ENCODE data around the gene STAB1.

The STAB1 gene

DNA sequence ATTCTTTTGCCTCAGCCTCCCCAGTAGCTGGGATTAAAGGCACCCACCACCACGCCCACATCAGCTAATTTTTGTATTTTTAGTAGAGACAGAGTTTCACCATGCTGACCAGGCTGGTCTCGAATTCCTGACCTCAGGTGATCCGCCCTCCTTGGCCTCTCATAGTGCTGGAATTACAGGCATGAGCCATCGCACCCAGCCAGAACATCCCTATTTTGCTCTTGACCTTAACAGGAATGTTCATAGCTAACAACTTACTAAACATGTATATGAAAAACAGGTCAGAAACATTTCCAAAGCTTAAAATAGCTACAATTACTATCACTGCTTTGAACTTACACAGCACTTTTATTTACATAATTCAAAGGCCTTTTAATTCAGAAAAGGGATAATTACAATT lies 74.9 kb downstream of the STAB1 start:
- peak; percentile 41; the same call in 1 of the 3 replicates for ATAC-seq
- TF ChIP-seq ESRRG (CRISPR knock-in tag; IDR thresholded peaks at IDR 0.05) (no peak), OSR1 (CRISPR knock-in tag; IDR thresholded peaks at IDR 0.05) (no peak), ZFP3 (CRISPR knock-in tag; IDR thresholded peaks at IDR 0.05) (no peak), ISL1 (CRISPR knock-in tag; IDR thresholded peaks at IDR 0.05) (no peak), ZNF8 (CRISPR knock-in tag; IDR thresholded peaks at IDR 0.05) (no peak), ARNTL (CRISPR knock-in tag; IDR thresholded peaks at IDR 0.05; ENCODE audit: borderline replicate concordance, low read depth) (no peak), ZFP30 (CRISPR knock-in tag; IDR thresholded peaks at IDR 0.05) (no peak), RARB (CRISPR knock-in tag; IDR thresholded peaks at IDR 0.05) (no peak)
- TF ChIP-seq, protein P1, sequence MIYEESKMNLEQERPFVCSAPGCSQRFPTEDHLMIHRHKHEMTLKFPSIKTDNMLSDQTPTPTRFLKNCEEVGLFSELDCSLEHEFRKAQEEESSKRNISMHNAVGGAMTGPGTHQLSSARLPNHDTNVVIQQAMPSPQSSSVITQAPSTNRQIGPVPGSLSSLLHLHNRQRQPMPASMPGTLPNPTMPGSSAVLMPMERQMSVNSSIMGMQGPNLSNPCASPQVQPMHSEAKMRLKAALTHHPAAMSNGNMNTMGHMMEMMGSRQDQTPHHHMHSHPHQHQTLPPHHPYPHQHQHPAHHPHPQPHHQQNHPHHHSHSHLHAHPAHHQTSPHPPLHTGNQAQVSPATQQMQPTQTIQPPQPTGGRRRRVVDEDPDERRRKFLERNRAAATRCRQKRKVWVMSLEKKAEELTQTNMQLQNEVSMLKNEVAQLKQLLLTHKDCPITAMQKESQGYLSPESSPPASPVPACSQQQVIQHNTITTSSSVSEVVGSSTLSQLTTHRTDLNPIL (CRISPR knock-in tag; IDR thresholded peaks at IDR 0.05; ENCODE audit: low read depth), result no peak

DNA sequence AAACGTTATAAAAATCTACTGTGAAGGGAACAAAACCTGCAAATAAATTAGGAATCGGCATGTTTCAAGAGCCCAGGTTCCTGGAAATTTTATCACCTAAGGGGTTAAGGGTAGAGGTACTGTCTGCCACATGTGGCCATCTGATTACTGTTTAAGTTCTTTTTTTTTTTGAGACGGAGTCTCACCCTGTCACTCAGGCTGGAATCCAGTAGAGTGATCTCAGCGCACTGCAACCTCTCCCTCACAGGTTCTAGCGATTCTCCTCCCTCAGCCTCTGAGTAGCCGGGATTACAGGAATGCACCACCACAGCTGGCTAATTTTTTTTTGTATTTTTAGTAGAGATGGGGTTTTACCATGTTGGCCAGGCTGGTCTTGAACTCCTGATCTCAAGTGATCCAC lies 77.1 kb downstream of the STAB1 start:
- no peak for ATAC-seq
- TF ChIP-seq ISL1 (CRISPR knock-in tag; IDR thresholded peaks at IDR 0.05) (no peak), ZNF8 (CRISPR knock-in tag; IDR thresholded peaks at IDR 0.05) (no peak), OSR1 (CRISPR knock-in tag; IDR thresholded peaks at IDR 0.05) (no peak), TOX (CRISPR knock-in tag; IDR thresholded peaks at IDR 0.05; ENCODE audit: borderline replicate concordance) (no peak), ARNTL (CRISPR knock-in tag; IDR thresholded peaks at IDR 0.05; ENCODE audit: borderline replicate concordance, low read depth) (no peak), ZFP30 (CRISPR knock-in tag; IDR thresholded peaks at IDR 0.05) (no peak), TCF4 (CRISPR knock-in tag; IDR thresholded peaks at IDR 0.05; ENCODE audit: borderline replicate concordance) (no peak), RARB (CRISPR knock-in tag; IDR thresholded peaks at IDR 0.05) (no peak), ZFP3 (CRISPR knock-in tag; IDR thresholded peaks at IDR 0.05) (no peak), BACH2 (CRISPR knock-in tag; IDR thresholded peaks at IDR 0.05; ENCODE audit: borderline replicate concordance) (no peak), SNAI2 (CRISPR knock-in tag; IDR thresholded peaks at IDR 0.05) (no peak), PPARA (CRISPR knock-in tag; IDR thresholded peaks at IDR 0.05; ENCODE audit: borderline replicate concordance) (no peak)
- TF ChIP-seq, protein P2, sequence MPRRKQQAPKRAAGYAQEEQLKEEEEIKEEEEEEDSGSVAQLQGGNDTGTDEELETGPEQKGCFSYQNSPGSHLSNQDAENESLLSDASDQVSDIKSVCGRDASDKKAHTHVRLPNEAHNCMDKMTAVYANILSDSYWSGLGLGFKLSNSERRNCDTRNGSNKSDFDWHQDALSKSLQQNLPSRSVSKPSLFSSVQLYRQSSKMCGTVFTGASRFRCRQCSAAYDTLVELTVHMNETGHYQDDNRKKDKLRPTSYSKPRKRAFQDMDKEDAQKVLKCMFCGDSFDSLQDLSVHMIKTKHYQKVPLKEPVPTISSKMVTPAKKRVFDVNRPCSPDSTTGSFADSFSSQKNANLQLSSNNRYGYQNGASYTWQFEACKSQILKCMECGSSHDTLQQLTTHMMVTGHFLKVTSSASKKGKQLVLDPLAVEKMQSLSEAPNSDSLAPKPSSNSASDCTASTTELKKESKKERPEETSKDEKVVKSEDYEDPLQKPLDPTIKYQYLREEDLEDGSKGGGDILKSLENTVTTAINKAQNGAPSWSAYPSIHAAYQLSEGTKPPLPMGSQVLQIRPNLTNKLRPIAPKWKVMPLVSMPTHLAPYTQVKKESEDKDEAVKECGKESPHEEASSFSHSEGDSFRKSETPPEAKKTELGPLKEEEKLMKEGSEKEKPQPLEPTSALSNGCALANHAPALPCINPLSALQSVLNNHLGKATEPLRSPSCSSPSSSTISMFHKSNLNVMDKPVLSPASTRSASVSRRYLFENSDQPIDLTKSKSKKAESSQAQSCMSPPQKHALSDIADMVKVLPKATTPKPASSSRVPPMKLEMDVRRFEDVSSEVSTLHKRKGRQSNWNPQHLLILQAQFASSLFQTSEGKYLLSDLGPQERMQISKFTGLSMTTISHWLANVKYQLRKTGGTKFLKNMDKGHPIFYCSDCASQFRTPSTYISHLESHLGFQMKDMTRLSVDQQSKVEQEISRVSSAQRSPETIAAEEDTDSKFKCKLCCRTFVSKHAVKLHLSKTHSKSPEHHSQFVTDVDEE (CRISPR knock-in tag; IDR thresholded peaks at IDR 0.05), result no peak
- TF ChIP-seq, protein P3, sequence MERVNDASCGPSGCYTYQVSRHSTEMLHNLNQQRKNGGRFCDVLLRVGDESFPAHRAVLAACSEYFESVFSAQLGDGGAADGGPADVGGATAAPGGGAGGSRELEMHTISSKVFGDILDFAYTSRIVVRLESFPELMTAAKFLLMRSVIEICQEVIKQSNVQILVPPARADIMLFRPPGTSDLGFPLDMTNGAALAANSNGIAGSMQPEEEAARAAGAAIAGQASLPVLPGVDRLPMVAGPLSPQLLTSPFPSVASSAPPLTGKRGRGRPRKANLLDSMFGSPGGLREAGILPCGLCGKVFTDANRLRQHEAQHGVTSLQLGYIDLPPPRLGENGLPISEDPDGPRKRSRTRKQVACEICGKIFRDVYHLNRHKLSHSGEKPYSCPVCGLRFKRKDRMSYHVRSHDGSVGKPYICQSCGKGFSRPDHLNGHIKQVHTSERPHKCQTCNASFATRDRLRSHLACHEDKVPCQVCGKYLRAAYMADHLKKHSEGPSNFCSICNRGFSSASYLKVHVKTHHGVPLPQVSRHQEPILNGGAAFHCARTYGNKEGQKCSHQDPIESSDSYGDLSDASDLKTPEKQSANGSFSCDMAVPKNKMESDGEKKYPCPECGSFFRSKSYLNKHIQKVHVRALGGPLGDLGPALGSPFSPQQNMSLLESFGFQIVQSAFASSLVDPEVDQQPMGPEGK (CRISPR knock-in tag; IDR thresholded peaks at IDR 0.05; ENCODE audit: borderline replicate concordance), result no peak
- TF ChIP-seq, protein P1 (CRISPR knock-in tag; IDR thresholded peaks at IDR 0.05; ENCODE audit: low read depth), result no peak
- TF ChIP-seq, protein P4, sequence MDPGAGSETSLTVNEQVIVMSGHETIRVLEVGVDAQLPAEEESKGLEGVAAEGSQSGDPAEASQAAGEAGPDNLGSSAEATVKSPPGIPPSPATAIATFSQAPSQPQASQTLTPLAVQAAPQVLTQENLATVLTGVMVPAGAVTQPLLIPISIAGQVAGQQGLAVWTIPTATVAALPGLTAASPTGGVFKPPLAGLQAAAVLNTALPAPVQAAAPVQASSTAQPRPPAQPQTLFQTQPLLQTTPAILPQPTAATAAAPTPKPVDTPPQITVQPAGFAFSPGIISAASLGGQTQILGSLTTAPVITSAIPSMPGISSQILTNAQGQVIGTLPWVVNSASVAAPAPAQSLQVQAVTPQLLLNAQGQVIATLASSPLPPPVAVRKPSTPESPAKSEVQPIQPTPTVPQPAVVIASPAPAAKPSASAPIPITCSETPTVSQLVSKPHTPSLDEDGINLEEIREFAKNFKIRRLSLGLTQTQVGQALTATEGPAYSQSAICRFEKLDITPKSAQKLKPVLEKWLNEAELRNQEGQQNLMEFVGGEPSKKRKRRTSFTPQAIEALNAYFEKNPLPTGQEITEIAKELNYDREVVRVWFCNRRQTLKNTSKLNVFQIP (CRISPR knock-in tag; IDR thresholded peaks at IDR 0.05; ENCODE audit: borderline replicate concordance, low read depth), result no peak
- TF ChIP-seq, protein P5, sequence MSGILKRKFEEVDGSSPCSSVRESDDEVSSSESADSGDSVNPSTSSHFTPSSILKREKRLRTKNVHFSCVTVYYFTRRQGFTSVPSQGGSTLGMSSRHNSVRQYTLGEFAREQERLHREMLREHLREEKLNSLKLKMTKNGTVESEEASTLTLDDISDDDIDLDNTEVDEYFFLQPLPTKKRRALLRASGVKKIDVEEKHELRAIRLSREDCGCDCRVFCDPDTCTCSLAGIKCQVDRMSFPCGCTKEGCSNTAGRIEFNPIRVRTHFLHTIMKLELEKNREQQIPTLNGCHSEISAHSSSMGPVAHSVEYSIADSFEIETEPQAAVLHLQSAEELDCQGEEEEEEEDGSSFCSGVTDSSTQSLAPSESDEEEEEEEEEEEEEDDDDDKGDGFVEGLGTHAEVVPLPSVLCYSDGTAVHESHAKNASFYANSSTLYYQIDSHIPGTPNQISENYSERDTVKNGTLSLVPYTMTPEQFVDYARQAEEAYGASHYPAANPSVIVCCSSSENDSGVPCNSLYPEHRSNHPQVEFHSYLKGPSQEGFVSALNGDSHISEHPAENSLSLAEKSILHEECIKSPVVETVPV (CRISPR knock-in tag; IDR thresholded peaks at IDR 0.05), result no peak
